Gastrocnemius medialis (tissue), 4 donors: ENCODE measurements around the gene SEC14L1. TPM values are rescaled to one million over a fixed set of nuclear protein-coding genes. Genes with fewer than 3 reads are reported as not detected.

ENCODE experiments used
- ATAC-seq, 2 donors: fragments of 150-250 bp; one replicate each; pipeline ENCODE4 v1.9.1; 2016
- DNase-seq, 2 donors: peaks; one replicate each; pipeline ENCODE4 v3.0.0-alpha.2; 2019
- H3K27ac ChIP-seq, 4 donors: fragments of 200-600 bp; sonication (generic); 1 replicate in 1 of 4; 2 replicates in 3 of 4; pipeline ENCODE4 v1.5.1; 2016 to 2018; ENCODE audit warnings: mild to moderate bottlenecking in 2 of 4, moderate library complexity in 1 of 4
- H3K27me3 ChIP-seq, 3 donors: fragments of 200-600 bp; sonication (generic) in 2 of 3; 1 replicate in 1 of 3; 2 replicates in 2 of 3; pipeline versions ENCODE4 v1.5.1 to v1.6.0; 2016 to 2019; ENCODE audit warnings: mild to moderate bottlenecking in 1 of 3, moderate library complexity in 1 of 3
- H3K36me3 ChIP-seq, 2 donors: fragments of 200-600 bp; sonication (generic) in 1 of 2; one replicate each; pipeline ENCODE4 v1.5.1; 2017 to 2018
- H3K4me1 ChIP-seq, 2 donors: fragments of 200-600 bp; sonication (generic) in 1 of 2; one replicate each; pipeline ENCODE4 v1.5.1; 2016 to 2017; ENCODE audit warnings: mild to moderate bottlenecking in 2 of 2
- H3K4me3 ChIP-seq, 4 donors: fragments of 200-600 bp; sonication (generic) in 3 of 4; 1 replicate in 1 of 4; 2 replicates in 3 of 4; pipeline ENCODE4 v1.5.1; 2016 to 2019; ENCODE audit warnings: mild to moderate bottlenecking in 2 of 4
- H3K9me3 ChIP-seq, 3 donors: fragments of 200-600 bp; sonication (generic) in 2 of 3; 1 replicate in 1 of 3; 2 replicates in 2 of 3; pipeline ENCODE4 v1.5.1; 2016 to 2019
- POLR2A ChIP-seq, 2 donors: fragments of 450-650 bp; IDR thresholded peaks; one replicate each; pipeline ENCODE4 v1.6.1; 2017; ENCODE audit warnings: antibody characterized with exemption in 2 of 2, mild to moderate bottlenecking in 2 of 2, moderate library complexity in 2 of 2
- in situ Hi-C, 4 donors: fragments of 200-750 bp; cut with MboI; loops; one replicate each; pipeline versions ENCODE4 v1.15.0 to v1.8.0; 2017; ENCODE audit warnings: low sequenced_read_pairs in 4 of 4
- intact Hi-C: fragments of 100-400 bp; cut with DNase I; formaldehyde crosslinking; loops from one replicate; pipeline ENCODE4 v1.15.1; 2023; ENCODE audit warnings: low total_unique reads
- total RNA-seq, 4 donors: library from RNA; depleted of rRNA; stranded (reverse); fragments of >200 nt; gene quantifications; one replicate each; pipeline versions ENCODE4 v1.1.0 to v1.2.3, GENCODE V29; 2016
- TF ChIP-seq, protein P1 (sequence below), 5 experiments: fragments of 450-650 bp in 3 of 5; fragments of 200-600 bp in 2 of 5; sonication (generic) in 2 of 5; IDR thresholded peaks in 4 of 5; conservative IDR thresholded peaks in 1 of 5; 1 replicate in 4 of 5; 2 replicates in 1 of 5; pipeline ENCODE4 v1.5.1; 2016 to 2019; ENCODE audit warnings: antibody characterized with exemption in 5 of 5, mild to moderate bottlenecking in 3 of 5, moderate library complexity in 3 of 5

SEC14L1 gene
- total RNA-seq, 4 donors from 2014 or later, result 55.0 to 94.1 (median 73.7) TPM

DNA sequence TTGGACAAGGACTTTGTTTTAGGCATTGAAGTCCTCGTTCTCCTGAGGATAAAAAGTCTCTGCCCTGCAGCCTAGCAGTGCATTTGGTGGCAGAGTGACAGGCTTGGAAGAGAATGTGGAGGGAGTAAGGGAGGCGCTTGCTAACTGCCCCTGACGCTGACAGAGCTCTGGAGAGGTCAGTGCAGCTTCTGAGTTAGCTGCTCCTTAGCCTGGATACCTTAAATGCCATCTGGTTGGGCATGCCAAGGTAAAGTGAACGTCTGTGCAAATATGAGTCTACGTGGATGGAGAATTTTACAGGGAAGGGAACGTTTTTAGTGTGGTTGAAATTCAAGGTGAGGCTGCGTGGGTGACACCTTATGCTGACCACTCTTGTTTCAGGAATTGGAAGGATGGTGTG, 44.4 kb downstream of the SEC14L1 start:
- Histone ChIP-seq H3K4me3 (peak overlapping the region in 1 of 4 donors; percentile 19), H3K27ac (peak overlapping the region; percentile 51 to 70 (median 62)), H3K27me3 (no peaks in the 10 kb centered on the region), H3K4me1 (peaks cover 84 to 89% of the 10 kb centered on the region in 2 donors), H3K36me3 (no peaks in the 10 kb centered on the region), H3K9me3 (no peaks in the 10 kb centered on the region)
- peak in 1 of 2 donors; percentile 38 for ATAC-seq
- in situ Hi-C loops (no loop called here), intact Hi-C loops (no loop called here)
- TF ChIP-seq POLR2A (IDR thresholded peaks at IDR 0.05), result no peak
- TF ChIP-seq, protein P1, sequence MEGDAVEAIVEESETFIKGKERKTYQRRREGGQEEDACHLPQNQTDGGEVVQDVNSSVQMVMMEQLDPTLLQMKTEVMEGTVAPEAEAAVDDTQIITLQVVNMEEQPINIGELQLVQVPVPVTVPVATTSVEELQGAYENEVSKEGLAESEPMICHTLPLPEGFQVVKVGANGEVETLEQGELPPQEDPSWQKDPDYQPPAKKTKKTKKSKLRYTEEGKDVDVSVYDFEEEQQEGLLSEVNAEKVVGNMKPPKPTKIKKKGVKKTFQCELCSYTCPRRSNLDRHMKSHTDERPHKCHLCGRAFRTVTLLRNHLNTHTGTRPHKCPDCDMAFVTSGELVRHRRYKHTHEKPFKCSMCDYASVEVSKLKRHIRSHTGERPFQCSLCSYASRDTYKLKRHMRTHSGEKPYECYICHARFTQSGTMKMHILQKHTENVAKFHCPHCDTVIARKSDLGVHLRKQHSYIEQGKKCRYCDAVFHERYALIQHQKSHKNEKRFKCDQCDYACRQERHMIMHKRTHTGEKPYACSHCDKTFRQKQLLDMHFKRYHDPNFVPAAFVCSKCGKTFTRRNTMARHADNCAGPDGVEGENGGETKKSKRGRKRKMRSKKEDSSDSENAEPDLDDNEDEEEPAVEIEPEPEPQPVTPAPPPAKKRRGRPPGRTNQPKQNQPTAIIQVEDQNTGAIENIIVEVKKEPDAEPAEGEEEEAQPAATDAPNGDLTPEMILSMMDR (IDR thresholded peaks at IDR 0.05 in 4 of 5, conservative IDR thresholded peaks at IDR 0.05 in 1 of 5), result no peak
- no peak for DNase-seq

- no peak for DNase-seq
- ATAC-seq, result peak in 1 of 2 donors; percentile 14
- H3K9me3 ChIP-seq, result no peaks in the 10 kb centered on the region
- intact Hi-C loops, result no loop called here
- H3K4me3 ChIP-seq, result no peak overlapping the region
- H3K4me1 ChIP-seq, result peaks cover 74 to 85% of the 10 kb centered on the region in 2 donors
- TF ChIP-seq POLR2A (IDR thresholded peaks at IDR 0.05), result no peak
- TF ChIP-seq, protein P1 (IDR thresholded peaks at IDR 0.05 in 4 of 5, conservative IDR thresholded peaks at IDR 0.05 in 1 of 5), result no peak
- peaks cover 0 to 2% of the 10 kb centered on the region in 2 donors for H3K36me3 ChIP-seq
- H3K27ac ChIP-seq, result peak overlapping the region; percentile 51 to 70 (median 62)
- no peaks in the 10 kb centered on the region for H3K27me3 ChIP-seq
- in situ Hi-C loops, result no loop called here
These were observed 45.4 kb downstream of the SEC14L1 start for GRCh38 chr17:77186141-77186604.

GRCh38 chr17:77188084-77189066, 47.6 kb downstream of the SEC14L1 start:
- no peaks in the 10 kb centered on the region for H3K9me3 ChIP-seq
- no peak for TF ChIP-seq POLR2A (IDR thresholded peaks at IDR 0.05)
- TF ChIP-seq, protein P1 (IDR thresholded peaks at IDR 0.05 in 4 of 5, conservative IDR thresholded peaks at IDR 0.05 in 1 of 5), result no peak
- in situ Hi-C loops (no loop called here), intact Hi-C loops (no loop called here)
- peak overlapping the region in 2 of 4 donors; percentile 7 to 13 for H3K27ac ChIP-seq
- H3K4me3 ChIP-seq, result no peak overlapping the region
- no peaks in the 10 kb centered on the region for H3K27me3 ChIP-seq
- DNase-seq (no peak), ATAC-seq (no peak)
- peaks cover 0 to 23% of the 10 kb centered on the region in 2 donors for H3K36me3 ChIP-seq
- peaks cover 52 to 63% of the 10 kb centered on the region in 2 donors for H3K4me1 ChIP-seq

DNA sequence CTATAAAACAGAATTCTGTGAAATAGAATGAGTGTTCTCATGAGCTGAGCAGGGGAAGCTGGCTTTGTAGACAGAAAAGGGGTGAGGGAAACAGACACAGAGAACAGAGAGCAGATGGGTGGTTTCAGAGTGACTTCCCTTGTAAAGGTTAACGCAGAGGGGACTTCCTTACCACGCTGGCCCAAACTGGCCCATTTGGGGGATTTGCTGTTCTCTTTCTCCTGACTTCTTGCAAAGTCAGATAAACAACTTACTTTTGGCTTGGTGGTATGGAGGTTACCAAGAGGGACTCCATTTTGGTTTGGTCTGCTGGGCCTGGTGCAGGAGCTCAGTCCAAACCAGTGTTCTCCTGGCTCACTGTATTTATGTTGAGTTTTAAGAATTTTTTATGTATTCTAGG, 48.4 kb downstream of the SEC14L1 start:
- Histone ChIP-seq H3K9me3 (no peaks in the 10 kb centered on the region), H3K27me3 (no peaks in the 10 kb centered on the region), H3K36me3 (peaks cover 0 to 31% of the 10 kb centered on the region in 2 donors), H3K27ac (peak overlapping the region in 1 of 4 donors; percentile 13), H3K4me1 (peaks cover 44 to 55% of the 10 kb centered on the region in 2 donors), H3K4me3 (no peak overlapping the region)
- TF ChIP-seq, protein P1 (IDR thresholded peaks at IDR 0.05 in 4 of 5, conservative IDR thresholded peaks at IDR 0.05 in 1 of 5), result no peak
- TF ChIP-seq POLR2A (IDR thresholded peaks at IDR 0.05), result no peak
- DNase-seq (no peak), ATAC-seq (no peak)
- in situ Hi-C loops (no loop called here), intact Hi-C loops (no loop called here)
